ENCODE results near the gene EDIL3.
A peak's percentile ranks its signal among the peaks of the same experiment; 100 is the strongest.

The EDIL3 gene

GRCh38 chr5:84257061-84257460 lies 127.6 kb downstream of the EDIL3 start:
- DNase-seq = no peak

- DNase-seq = peak; percentile 72
Observed at GRCh38 chr5:84255315-84255714, 129.4 kb downstream of the EDIL3 start.

GRCh38 chr5:84253946-84254345 lies 130.7 kb downstream of the EDIL3 start:
- DNase-seq = no peak

- DNase-seq = no peak
Observed at GRCh38 chr5:84251503-84251902, 133.2 kb downstream of the EDIL3 start.

GRCh38 chr5:84249918-84250630 lies 134.6 kb downstream of the EDIL3 start:
- DNase-seq = peak; percentile 97

- DNase-seq = no peak
Observed at GRCh38 chr5:84248013-84248412, 136.7 kb downstream of the EDIL3 start.

- peak; percentile 91 for DNase-seq
Observed at GRCh38 chr5:84242286-84242685, 142.4 kb downstream of the EDIL3 start.

GRCh38 chr5:84239494-84239893 lies 145.2 kb downstream of the EDIL3 start:
- DNase-seq = peak; percentile 67

- DNase-seq = no peak
Observed at GRCh38 chr5:84237126-84237525, 147.6 kb downstream of the EDIL3 start.

- DNase-seq = no peak
Observed at GRCh38 chr5:84231433-84231832, 153.2 kb downstream of the EDIL3 start.

GRCh38 chr5:84229045-84229444 lies 155.6 kb downstream of the EDIL3 start:
- DNase-seq = no peak

GRCh38 chr5:84228266-84228665 lies 156.4 kb downstream of the EDIL3 start:
- no peak for DNase-seq

- peak; percentile 83 for DNase-seq
Observed at GRCh38 chr5:84227236-84227635, 157.4 kb downstream of the EDIL3 start.

GRCh38 chr5:84218546-84218945 lies 166.1 kb downstream of the EDIL3 start:
- no peak for DNase-seq

- no peak for DNase-seq
Observed at GRCh38 chr5:84215521-84215920, 169.2 kb downstream of the EDIL3 start.

GRCh38 chr5:84213861-84214260 lies 170.8 kb downstream of the EDIL3 start:
- no peak for DNase-seq

- DNase-seq = no peak
Observed at GRCh38 chr5:84213212-84213611, 171.5 kb downstream of the EDIL3 start.

- DNase-seq = no peak
Observed at GRCh38 chr5:84204772-84205171, 179.9 kb downstream of the EDIL3 start.

- DNase-seq = no peak
Observed at GRCh38 chr5:84202136-84202535, 182.5 kb downstream of the EDIL3 start.

- no peak for DNase-seq
Observed at GRCh38 chr5:84197538-84197937, 187.1 kb downstream of the EDIL3 start.

GRCh38 chr5:84191281-84191680 lies 193.4 kb downstream of the EDIL3 start:
- DNase-seq = no peak

- no peak for DNase-seq
Observed at GRCh38 chr5:84184857-84185256, 199.8 kb downstream of the EDIL3 start.

GRCh38 chr5:84181093-84181492 lies 203.6 kb downstream of the EDIL3 start:
- peak; percentile 21 for DNase-seq

- no peak for DNase-seq
Observed at GRCh38 chr5:84168841-84169240, 215.8 kb downstream of the EDIL3 start.

- no peak for DNase-seq
Observed at GRCh38 chr5:84163671-84164070, 221.0 kb downstream of the EDIL3 start.
